Suppressor macrophage (primary cell): ENCODE results near the gene UHRF2.
"Not testable (repeated sequence)": the region's sequence is repeated elsewhere in the genome, so short reads cannot be mapped to it uniquely, and the experiment has no call there.

Experiments used
- DNase-seq, 4 experiments: peaks; one replicate each; pipeline ENCODE4 v3.0.0-alpha.2; 2020 to 2022

The UHRF2 gene

GRCh38 chr9:6489099-6489498 is 76.1 kb downstream of the UHRF2 start:
- DNase-seq, result no peak

DNA sequence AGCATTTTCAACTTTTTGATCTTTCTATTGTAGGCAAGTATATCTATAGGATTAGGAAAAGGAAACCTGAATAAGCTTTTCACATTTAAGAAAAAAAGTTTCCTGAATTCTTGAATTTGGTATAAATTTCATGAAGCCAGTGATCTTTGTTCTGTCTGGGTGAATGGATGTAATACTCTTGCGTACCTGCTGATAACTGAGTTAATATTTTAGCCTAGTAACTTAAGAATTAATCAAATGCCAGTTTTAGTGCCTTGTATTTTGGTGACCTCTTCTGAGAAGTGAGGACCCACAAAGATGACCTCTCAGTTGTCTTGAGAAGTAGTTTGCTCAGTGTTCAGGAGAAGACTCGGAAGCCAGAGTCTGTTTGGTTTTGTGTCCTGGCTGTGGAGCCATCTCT is 77.9 kb downstream of the UHRF2 start:
- no peak for DNase-seq

- DNase-seq, result no peak
Measured at GRCh38 chr9:6495466-6495865, 82.5 kb downstream of the UHRF2 start.

DNA sequence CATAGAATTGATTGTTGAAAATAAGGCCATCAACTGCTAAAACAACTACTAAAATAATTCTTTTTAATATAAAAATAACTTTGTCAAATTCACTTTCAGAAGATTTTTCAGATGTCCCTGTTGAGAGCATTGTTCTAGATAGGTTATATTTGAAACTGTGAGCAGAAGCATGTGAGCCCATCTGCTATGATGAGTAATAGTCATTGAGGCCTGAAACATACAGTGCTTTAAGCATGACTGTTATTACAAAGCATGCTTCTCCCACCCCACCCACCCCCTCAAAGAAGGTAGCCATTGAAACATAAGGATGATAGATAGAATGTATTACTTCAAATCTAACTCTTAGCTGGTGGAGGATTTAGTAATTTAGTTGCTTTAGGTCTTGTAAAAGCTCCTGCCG is 86.0 kb downstream of the UHRF2 start:
- peak; percentile 12 to 55 (median 34) for DNase-seq

GRCh38 chr9:6501526-6502210 is 88.7 kb downstream of the UHRF2 start:
- no peak for DNase-seq

- no peak for DNase-seq
Measured at GRCh38 chr9:6502399-6502798, 89.4 kb downstream of the UHRF2 start.

- DNase-seq, result no peak
Measured at GRCh38 chr9:6506571-6506970, 93.6 kb downstream of the UHRF2 start.

GRCh38 chr9:6512085-6512657 is 99.2 kb downstream of the UHRF2 start:
- no peak for DNase-seq

- DNase-seq, result no peak
Measured at GRCh38 chr9:6522263-6522662, 109.3 kb downstream of the UHRF2 start.

GRCh38 chr9:6525326-6526045 is 112.5 kb downstream of the UHRF2 start:
- DNase-seq, result no peak

DNA sequence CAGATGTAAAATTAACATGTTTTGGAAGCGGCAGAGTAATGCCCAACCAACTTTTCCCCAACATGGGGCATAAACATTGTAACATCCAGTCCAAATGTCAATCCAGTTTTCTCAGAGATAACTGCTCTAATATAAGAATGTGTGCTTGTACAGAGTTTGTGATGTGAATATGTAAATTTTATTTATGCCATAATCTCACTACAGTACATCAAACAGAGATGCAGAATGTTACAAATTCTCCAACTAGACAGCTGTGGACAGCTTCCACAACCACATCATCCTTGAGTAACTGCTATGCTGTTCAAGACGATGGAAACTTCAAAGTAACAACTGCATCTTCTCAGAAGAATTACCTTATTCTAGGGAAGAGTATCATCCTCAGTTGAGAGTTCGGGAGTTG is 122.6 kb downstream of the UHRF2 start:
- no peak for DNase-seq

GRCh38 chr9:6538666-6539071 is 125.7 kb downstream of the UHRF2 start:
- no peak for DNase-seq

GRCh38 chr9:6542617-6543016 is 129.6 kb downstream of the UHRF2 start:
- DNase-seq, result not testable (repeated sequence)

- no peak for DNase-seq
Measured at GRCh38 chr9:6543204-6543603, 130.2 kb downstream of the UHRF2 start.

DNA sequence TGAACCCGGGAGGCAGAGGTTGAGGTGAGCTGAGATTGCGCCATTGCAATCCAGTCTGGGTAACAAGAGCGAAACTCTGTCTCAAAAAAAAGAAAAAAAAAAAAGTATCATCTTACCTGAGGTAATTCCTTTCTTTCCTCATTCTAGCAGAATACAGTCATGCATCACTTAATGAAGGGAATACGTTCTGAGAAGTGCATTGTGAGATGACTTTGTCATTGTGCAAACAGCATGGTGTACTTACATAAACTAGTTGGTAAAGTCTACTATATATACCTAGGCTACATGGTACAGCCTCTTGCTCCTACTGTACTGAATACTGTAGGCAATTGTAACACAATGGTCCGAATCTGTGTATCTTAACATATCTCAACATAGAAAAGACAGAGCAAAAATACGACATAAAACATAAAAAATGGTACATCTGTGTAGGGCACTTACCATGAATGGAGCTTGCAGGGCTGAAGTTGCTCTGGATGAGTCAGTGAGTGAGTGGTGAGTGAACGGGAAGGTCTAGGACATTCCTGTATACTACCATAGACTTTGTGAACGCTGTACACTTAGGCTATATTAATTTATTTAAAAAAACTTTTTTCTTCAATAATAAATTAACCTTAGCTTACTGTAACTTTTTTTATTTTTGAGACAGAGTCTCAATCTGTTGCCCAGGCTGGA is 132.2 kb downstream of the UHRF2 start:
- no peak for DNase-seq

- DNase-seq, result no peak
Measured at GRCh38 chr9:6549106-6549800, 136.3 kb downstream of the UHRF2 start.

DNA sequence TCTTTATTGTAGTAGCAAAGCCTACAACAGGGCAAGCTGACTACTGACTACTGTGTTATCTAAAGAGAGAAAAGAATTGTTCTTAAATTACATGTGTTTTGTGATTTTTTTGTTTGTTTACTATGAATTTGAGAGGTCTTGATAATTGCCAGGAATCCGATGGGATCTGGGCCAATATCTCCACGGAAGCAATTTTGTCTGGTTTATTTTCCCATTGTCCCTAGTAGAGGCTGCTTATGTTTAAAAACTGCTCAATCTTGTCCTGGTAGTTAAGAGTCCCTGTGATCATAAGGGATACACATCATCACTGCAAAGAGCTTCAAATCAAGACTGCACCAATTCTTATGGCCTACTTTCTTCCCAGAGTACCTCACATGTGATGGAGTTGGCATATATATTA is 138.1 kb downstream of the UHRF2 start:
- no peak for DNase-seq

DNA sequence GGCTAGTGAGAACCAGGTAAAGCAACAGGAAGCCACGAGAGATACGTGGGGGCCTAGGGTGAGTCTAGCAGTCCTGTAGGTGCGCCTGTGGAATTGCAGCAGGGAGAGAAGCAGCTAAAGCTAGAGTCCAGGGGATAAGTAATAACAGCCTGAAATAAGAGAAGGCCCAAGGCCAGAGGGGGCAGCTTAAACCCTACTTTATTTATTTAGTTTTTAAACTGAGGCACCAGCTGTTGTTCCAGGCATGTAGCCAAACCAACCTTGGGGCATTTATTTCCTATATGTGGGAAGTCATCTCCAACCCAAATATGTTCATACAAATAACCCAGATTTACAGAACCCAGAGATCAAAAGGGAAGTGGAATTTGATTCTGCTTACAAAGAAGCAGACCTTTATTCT is 139.0 kb downstream of the UHRF2 start:
- peak in 1 of 4 experiments; percentile 6 for DNase-seq

DNA sequence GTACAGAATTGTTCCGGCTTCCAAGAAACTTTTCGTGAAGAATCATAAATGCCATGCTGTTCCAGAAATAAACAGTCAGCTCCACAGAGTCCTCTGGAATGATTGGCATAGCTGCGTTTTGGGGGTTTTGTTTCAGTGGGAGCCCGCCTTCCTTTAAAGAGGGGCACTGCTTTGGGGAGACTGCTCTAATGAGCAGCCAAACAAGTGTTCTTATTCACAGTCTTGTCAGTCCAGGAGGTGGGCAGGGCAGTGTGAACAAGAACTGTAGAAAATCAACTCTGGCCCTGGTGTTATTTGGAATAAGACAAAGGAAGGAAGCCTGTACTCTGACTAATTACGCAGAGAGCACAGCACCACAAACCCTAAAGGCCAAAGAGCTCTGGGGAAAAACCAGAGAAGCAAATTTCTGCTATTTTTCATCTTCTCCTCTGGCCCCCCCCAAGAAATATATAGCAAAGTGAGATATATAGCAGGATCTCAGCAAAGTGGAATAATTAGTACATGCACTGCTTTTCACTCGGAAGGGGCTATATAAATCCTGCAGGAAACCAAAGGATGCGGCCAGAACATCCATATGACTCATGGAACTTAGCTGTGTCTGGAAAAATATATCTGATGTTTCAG is 139.6 kb downstream of the UHRF2 start:
- no peak for DNase-seq

- DNase-seq, result no peak
Measured at GRCh38 chr9:6553866-6554265, 140.9 kb downstream of the UHRF2 start.
